OCI-LY1 (cell line): ENCODE results near the gene KIAA1328.

Source experiments
- H2AFZ ChIP-seq: fragments of 200-600 bp; sonication (generic), shearing (Covaris generic); 2 replicates; pipeline ENCODE4 v1.6.0; 2014; ENCODE audit warnings: antibody characterized with exemption, mild to moderate bottlenecking, low read length
- H3F3A ChIP-seq: fragments of 200-600 bp; sonication (generic), shearing (Covaris generic); 2 replicates; pipeline ENCODE4 v1.6.0; 2014; ENCODE audit warnings: mild to moderate bottlenecking, antibody characterized with exemption, low read length, moderate library complexity; ENCODE audit not compliant: insufficient read depth
- H3K27ac ChIP-seq: fragments of 200-600 bp; sonication (generic); 2 replicates; pipeline ENCODE4 v1.5.1; 2014; ENCODE audit warnings: low read length, mixed run types, mild to moderate bottlenecking, low read depth; ENCODE audit not compliant: poor library complexity, severe bottlenecking
- H3K27me3 ChIP-seq: fragments of 200-600 bp; sonication (generic); 2 replicates; pipeline ENCODE4 v1.6.0; 2014; ENCODE audit warnings: antibody characterized with exemption, mild to moderate bottlenecking, low read length, moderate library complexity; ENCODE audit not compliant: insufficient read depth
- H3K36me3 ChIP-seq: fragments of 200-600 bp; sonication (generic); 2 replicates; pipeline ENCODE4 v1.6.1; 2014; ENCODE audit warnings: mild to moderate bottlenecking, antibody characterized with exemption, low read length, moderate library complexity, mixed read lengths; ENCODE audit not compliant: insufficient read depth
- H3K4me1 ChIP-seq: fragments of 200-600 bp; sonication (generic); 2 replicates; pipeline ENCODE4 v1.5.1; 2014; ENCODE audit warnings: mild to moderate bottlenecking, low read length, moderate library complexity; ENCODE audit not compliant: insufficient read depth, severe bottlenecking
- H3K4me2 ChIP-seq: fragments of 200-600 bp; sonication (generic), shearing (Covaris generic); 2 replicates; pipeline ENCODE4 v1.6.1; 2014; ENCODE audit warnings: low read length
- H3K4me3 ChIP-seq: fragments of 200-600 bp; sonication (generic); 2 replicates; pipeline ENCODE4 v1.5.1; 2014; ENCODE audit warnings: low read length, low read depth, mild to moderate bottlenecking, mixed read lengths; ENCODE audit not compliant: poor library complexity, severe bottlenecking
- H3K79me2 ChIP-seq: fragments of 200-600 bp; shearing (Covaris generic); 2 replicates; pipeline ENCODE4 v1.6.1; 2016; ENCODE audit warnings: mixed run types, low read length, mixed read lengths; ENCODE audit not compliant: insufficient read depth
- H3K9ac ChIP-seq: fragments of 200-600 bp; sonication (generic), shearing (Covaris generic); 2 replicates; pipeline ENCODE4 v1.6.1; 2014; ENCODE audit warnings: mild to moderate bottlenecking, low read length, mixed read lengths
- H3K9me2 ChIP-seq: fragments of 200-600 bp; sonication (generic), shearing (Covaris generic); 2 replicates; pipeline ENCODE4 v1.6.1; 2014; ENCODE audit warnings: low read depth, mild to moderate bottlenecking, low read length, mixed read lengths
- H3K9me3 ChIP-seq: fragments of 200-600 bp; shearing (Covaris generic); 2 replicates; pipeline ENCODE4 v1.6.1; 2014; ENCODE audit warnings: low read length, mixed read lengths
- H4K20me1 ChIP-seq: fragments of 200-600 bp; sonication (generic), shearing (Covaris generic); 2 replicates; pipeline ENCODE4 v1.6.0; 2016; ENCODE audit warnings: mild to moderate bottlenecking, low read length; ENCODE audit not compliant: insufficient read depth
- EZH2 ChIP-seq: fragments of 200-600 bp; sonication (generic), shearing (Covaris generic); IDR thresholded peaks from 2 replicates; pipeline ENCODE4 v1.8.0; 2017; ENCODE audit warnings: borderline replicate concordance, mixed run types, mild to moderate bottlenecking, antibody characterized with exemption, low read length, moderate library complexity, mixed read lengths
- TF ChIP-seq, protein P1 (sequence below): fragments of 200-600 bp; sonication (generic), shearing (Covaris generic); IDR thresholded peaks from 2 replicates; pipeline ENCODE4 v1.5.1; 2017; ENCODE audit warnings: mild to moderate bottlenecking, antibody characterized with exemption, low read length, moderate library complexity, mixed read lengths

Gene KIAA1328

DNA sequence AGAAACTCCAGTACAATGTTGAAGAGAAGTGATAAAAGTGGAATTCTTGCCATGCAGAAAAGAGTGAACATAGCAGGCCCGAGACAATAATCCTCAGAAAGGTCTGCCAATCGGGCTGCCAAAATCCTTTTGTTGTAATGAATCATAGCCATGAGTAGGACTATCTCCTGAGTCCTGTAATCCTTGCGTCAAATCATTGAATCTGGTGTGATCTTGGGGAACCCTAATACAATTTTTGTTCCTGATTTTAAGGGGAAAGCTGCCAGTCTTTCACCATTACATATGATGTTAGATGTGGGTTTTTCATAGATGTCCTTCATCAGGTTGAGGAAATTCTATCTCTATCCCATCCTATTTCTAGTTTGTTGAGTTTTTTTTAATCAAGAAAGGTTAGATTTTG is 2.4 kb upstream of the KIAA1328 start:
- H3K9ac ChIP-seq: no peak overlapping the region
- H3K9me2 ChIP-seq: no peaks in the 10 kb centered on the region
- no peaks in the 10 kb centered on the region for H3K27me3 ChIP-seq
- no peaks in the 10 kb centered on the region for H3K9me3 ChIP-seq
- H3K4me3 ChIP-seq: no peak overlapping the region
- no peak overlapping the region for H3K4me2 ChIP-seq
- TF ChIP-seq EZH2: no peak
- TF ChIP-seq, protein P1, sequence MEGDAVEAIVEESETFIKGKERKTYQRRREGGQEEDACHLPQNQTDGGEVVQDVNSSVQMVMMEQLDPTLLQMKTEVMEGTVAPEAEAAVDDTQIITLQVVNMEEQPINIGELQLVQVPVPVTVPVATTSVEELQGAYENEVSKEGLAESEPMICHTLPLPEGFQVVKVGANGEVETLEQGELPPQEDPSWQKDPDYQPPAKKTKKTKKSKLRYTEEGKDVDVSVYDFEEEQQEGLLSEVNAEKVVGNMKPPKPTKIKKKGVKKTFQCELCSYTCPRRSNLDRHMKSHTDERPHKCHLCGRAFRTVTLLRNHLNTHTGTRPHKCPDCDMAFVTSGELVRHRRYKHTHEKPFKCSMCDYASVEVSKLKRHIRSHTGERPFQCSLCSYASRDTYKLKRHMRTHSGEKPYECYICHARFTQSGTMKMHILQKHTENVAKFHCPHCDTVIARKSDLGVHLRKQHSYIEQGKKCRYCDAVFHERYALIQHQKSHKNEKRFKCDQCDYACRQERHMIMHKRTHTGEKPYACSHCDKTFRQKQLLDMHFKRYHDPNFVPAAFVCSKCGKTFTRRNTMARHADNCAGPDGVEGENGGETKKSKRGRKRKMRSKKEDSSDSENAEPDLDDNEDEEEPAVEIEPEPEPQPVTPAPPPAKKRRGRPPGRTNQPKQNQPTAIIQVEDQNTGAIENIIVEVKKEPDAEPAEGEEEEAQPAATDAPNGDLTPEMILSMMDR: no peak
- H3K79me2 ChIP-seq: peaks cover 22% of the 10 kb centered on the region
- H3F3A ChIP-seq: no peaks in the 10 kb centered on the region
- H4K20me1 ChIP-seq: no peaks in the 10 kb centered on the region
- no peak overlapping the region for H3K27ac ChIP-seq
- peaks cover 30% of the 10 kb centered on the region for H3K4me1 ChIP-seq
- no peak overlapping the region for H2AFZ ChIP-seq
- H3K36me3 ChIP-seq: peaks cover 38% of the 10 kb centered on the region

DNA sequence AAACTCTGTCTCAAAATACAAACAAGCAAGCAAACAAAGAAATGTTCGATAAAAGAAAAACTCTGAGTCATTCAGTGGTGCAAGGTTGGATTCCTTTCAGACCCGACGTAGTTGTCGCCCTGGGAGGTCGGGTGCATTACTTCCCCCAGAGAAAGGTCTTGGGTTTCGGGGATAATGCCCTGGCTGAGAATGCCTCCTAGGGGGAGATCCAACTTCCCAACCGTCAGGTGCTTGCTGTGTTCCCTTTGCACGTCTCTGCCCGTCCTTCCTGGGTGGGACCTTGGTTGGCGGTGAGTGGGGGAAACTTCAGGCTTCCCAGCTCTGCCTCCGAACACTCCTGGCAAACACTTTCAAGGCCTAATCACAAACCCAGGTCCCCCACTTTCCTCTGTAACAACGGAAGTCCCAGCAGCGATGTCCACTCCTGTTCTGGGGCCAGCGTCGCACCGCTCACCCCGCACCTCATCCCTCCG is 734 bp upstream of the KIAA1328 start:
- peaks cover 34% of the 10 kb centered on the region for H3K4me1 ChIP-seq
- H3K27me3 ChIP-seq: no peaks in the 10 kb centered on the region
- H3K36me3 ChIP-seq: peaks cover 22% of the 10 kb centered on the region
- H2AFZ ChIP-seq: no peak overlapping the region
- H4K20me1 ChIP-seq: no peaks in the 10 kb centered on the region
- no peaks in the 10 kb centered on the region for H3F3A ChIP-seq
- peaks cover 24% of the 10 kb centered on the region for H3K79me2 ChIP-seq
- peak overlapping the region; percentile 90 for H3K4me2 ChIP-seq
- H3K9ac ChIP-seq: peak overlapping the region; percentile 89
- peak overlapping the region; percentile 43 for H3K27ac ChIP-seq
- TF ChIP-seq, protein P1: no peak
- no peak for TF ChIP-seq EZH2
- no peaks in the 10 kb centered on the region for H3K9me2 ChIP-seq
- no peaks in the 10 kb centered on the region for H3K9me3 ChIP-seq
- peak overlapping the region; percentile 92 for H3K4me3 ChIP-seq

DNA sequence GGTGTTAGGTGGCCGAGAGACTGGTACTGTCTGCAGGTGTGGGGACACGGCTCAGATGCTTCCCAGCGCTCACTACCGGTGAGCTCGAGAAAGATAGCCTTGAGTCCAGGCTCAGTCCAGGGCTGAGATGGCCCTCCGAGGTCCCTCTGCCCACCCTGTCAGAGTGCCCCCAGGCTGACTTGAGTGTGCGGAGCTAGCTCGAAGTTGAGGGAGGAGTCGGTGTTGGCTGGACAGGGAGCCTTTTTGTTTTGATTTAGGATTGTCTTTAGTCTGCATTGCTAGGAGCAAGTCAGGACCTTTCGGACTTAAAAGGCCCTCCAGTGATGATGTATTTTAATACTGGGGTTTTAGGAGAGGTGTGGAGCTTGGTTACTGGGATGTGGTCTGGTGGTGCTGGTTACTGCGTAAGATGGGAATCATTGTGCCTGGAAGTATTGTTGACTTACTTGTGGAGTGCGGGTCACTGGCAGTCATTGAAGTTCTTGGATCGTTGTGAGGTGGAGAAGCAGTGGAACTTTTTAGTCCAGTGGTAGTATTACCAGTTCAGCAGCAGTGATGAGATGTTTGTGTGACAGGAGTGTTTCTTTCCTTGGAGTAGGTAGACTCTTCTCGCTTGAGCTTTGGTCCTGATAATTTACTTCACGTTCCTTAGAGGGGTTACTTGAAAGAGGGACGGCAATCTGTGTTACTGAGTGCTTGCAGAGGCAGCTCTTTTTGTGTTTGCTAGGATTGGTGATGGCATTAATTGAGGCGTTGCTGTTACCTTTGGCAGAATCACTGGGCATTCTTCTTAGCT is 633 bp downstream of the KIAA1328 start:
- TF ChIP-seq, protein P1: no peak; the same call in none of the 2 replicates
- no peak for TF ChIP-seq EZH2
- no peaks in the 10 kb centered on the region for H3F3A ChIP-seq
- H2AFZ ChIP-seq: no peak overlapping the region
- H3K4me3 ChIP-seq: peak overlapping the region; percentile 92
- H3K79me2 ChIP-seq: peaks cover 24% of the 10 kb centered on the region
- peak overlapping the region; percentile 89 for H3K9ac ChIP-seq
- peaks cover 11% of the 10 kb centered on the region for H3K36me3 ChIP-seq
- peaks cover 34% of the 10 kb centered on the region for H3K4me1 ChIP-seq
- peak overlapping the region; percentile 63 for H3K27ac ChIP-seq
- H4K20me1 ChIP-seq: no peaks in the 10 kb centered on the region
- H3K9me3 ChIP-seq: no peaks in the 10 kb centered on the region
- no peaks in the 10 kb centered on the region for H3K27me3 ChIP-seq
- no peaks in the 10 kb centered on the region for H3K9me2 ChIP-seq
- H3K4me2 ChIP-seq: peak overlapping the region; percentile 90
